HepG2 (cell line): ENCODE data around the gene PLET1. TPM values are rescaled to one million over a fixed set of nuclear protein-coding genes. Genes with fewer than 3 reads are reported as not detected.

Experiments
- ATAC-seq: fragments of 200-7000 bp; cut with Tn5 transposase; 3 replicates; pipeline ENCODE4 v1.9.1; 2020; ENCODE audit warnings: mild to moderate bottlenecking, moderate library complexity
- BruUV-seq: library from RNA; stranded (reverse); fragments of 400-500 nt; replicated peaks from 2 replicates; lab custom pipeline; 2021; lab: Mats Ljungman, UMichigan
- CTCF ChIA-PET: fragments of 300-600 bp; formaldehyde crosslinking; extraction: SDS; loops from one replicate; lab custom pipeline; 2021; ENCODE audit warnings: low total read pairs, inconsistent platforms, low intra/inter-chr PET ratio; lab: Yijun Ruan, JAX
- POLR2A ChIA-PET: fragments of 350-600 bp; sonication (Branson Sonifier 250); formaldehyde crosslinking; loops from one replicate; lab custom pipeline; 2020; ENCODE audit warnings: antibody characterized with exemption, inconsistent platforms; lab: Yijun Ruan, JAX
- DNase-seq: peaks from one replicate; pipeline ENCODE4 v3.0.0-alpha.2; 2015; ENCODE audit warnings: low spot score
- FAIRE-seq: peaks from 3 replicates; lab custom pipeline; 2011; peaks lifted over from hg19 to GRCh38; lab: Jason Lieb, UNC
- H2AFZ ChIP-seq: one replicate; pipeline ENCODE4 v1.6.1; 2011; ENCODE audit warnings: low read length, inconsistent platforms
- H3K27ac ChIP-seq: fragments of 300-600 bp; 3 replicates; pipeline ENCODE4 v1.8.0; 2011; ENCODE audit warnings: mixed run types, mild to moderate bottlenecking, mixed read lengths, low read length, inconsistent platforms; ENCODE audit not compliant: insufficient read depth; ENCODE audit errors: extremely low read length
- H3K27me3 ChIP-seq, 2 experiments: fragments of 200-600 bp in 1 of 2; 2 replicates in 1 of 2; 3 replicates in 1 of 2; pipeline versions ENCODE4 v1.6.0 to v1.8.0; 2011; ENCODE audit warnings: low read length in 2 of 2, mild to moderate bottlenecking in 2 of 2, moderate library complexity in 2 of 2, inconsistent platforms in 1 of 2; ENCODE audit not compliant: insufficient read depth in 2 of 2, control insufficient read depth in 1 of 2
- H3K36me3 ChIP-seq, 2 experiments: fragments of 200-600 bp in 1 of 2; replicated peaks in 1 of 2; 2 replicates in 1 of 2; 3 replicates in 1 of 2; pipeline versions ENCODE4 v1.5.1 to v1.8.0; 2011; ENCODE audit warnings: low read length in 2 of 2, inconsistent platforms in 1 of 2; ENCODE audit not compliant: insufficient read depth in 2 of 2, control insufficient read depth in 1 of 2
- H3K4me1 ChIP-seq: 2 replicates; pipeline ENCODE4 v1.5.1; 2012; ENCODE audit warnings: low read length, inconsistent platforms; ENCODE audit not compliant: insufficient read depth
- H3K4me2 ChIP-seq: 2 replicates; pipeline ENCODE4 v1.6.0; 2011; ENCODE audit warnings: low read depth, low read length, inconsistent platforms
- H3K4me3 ChIP-seq, 3 experiments: fragments of 200-600 bp in 1 of 3; sonication (generic), shearing (Covaris generic) in 1 of 3; replicated peaks in 1 of 3; 2 replicates each; pipeline ENCODE4 v1.5.1; 2011 to 2016; ENCODE audit warnings: low read length in 3 of 3, inconsistent platforms in 2 of 3, low read depth in 2 of 3, mild to moderate bottlenecking in 2 of 3, control low read depth in 1 of 3, mixed read lengths in 1 of 3; ENCODE audit not compliant: insufficient read depth in 1 of 3
- H3K79me2 ChIP-seq: one replicate; pipeline ENCODE4 v1.6.1; 2011; ENCODE audit warnings: low read length, inconsistent platforms; ENCODE audit not compliant: insufficient read depth
- H3K9ac ChIP-seq: 2 replicates; pipeline ENCODE4 v1.6.0; 2011; ENCODE audit warnings: mild to moderate bottlenecking, low read depth, low read length, inconsistent platforms; ENCODE audit not compliant: insufficient read depth
- H3K9me3 ChIP-seq: 2 replicates; pipeline ENCODE4 v1.5.1; 2012; ENCODE audit warnings: mild to moderate bottlenecking, low read length
- H4K20me1 ChIP-seq: 2 replicates; pipeline ENCODE4 v1.6.0; 2011; ENCODE audit warnings: inconsistent platforms, mild to moderate bottlenecking, low read length, moderate library complexity; ENCODE audit not compliant: insufficient read depth
- FOSL2 ChIP-seq: sonication (generic); formaldehyde crosslinking; IDR thresholded peaks from 2 replicates; pipeline ENCODE4 v1.4.0; 2020; ENCODE audit warnings: missing genetic modification reagents
- HNRNPK ChIP-seq: fragments of 200-400 bp; formaldehyde crosslinking; IDR thresholded peaks from 2 replicates; pipeline ENCODE4 v1.6.1; 2018; ENCODE audit warnings: low read length, low read depth, moderate library complexity, mild to moderate bottlenecking; ENCODE audit not compliant: poor library complexity, severe bottlenecking
- HNRNPL ChIP-seq: fragments of 200-400 bp; formaldehyde crosslinking; IDR thresholded peaks from 2 replicates; pipeline ENCODE4 v1.6.1; 2017; ENCODE audit warnings: mild to moderate bottlenecking, low read depth, low read length
- IRX3 ChIP-seq: sonication (generic); formaldehyde crosslinking; IDR thresholded peaks from 2 replicates; pipeline ENCODE4 v1.8.1; 2023; ENCODE audit warnings: mild to moderate bottlenecking, low read depth, missing genetic modification reagents, borderline replicate concordance
- MTA1 ChIP-seq: sonication (generic); formaldehyde crosslinking; IDR thresholded peaks from 2 replicates; pipeline ENCODE4 v1.4.0; 2020; ENCODE audit warnings: missing genetic modification reagents, mild to moderate bottlenecking, borderline replicate concordance
- NFKB2 ChIP-seq: sonication (generic); formaldehyde crosslinking; IDR thresholded peaks from 2 replicates; pipeline ENCODE4 v1.4.0; 2020; ENCODE audit warnings: missing genetic modification reagents, borderline replicate concordance
- TP53 ChIP-seq: sonication (generic); formaldehyde crosslinking; conservative IDR thresholded peaks from 2 replicates; pipeline ENCODE4 v1.4.0; 2020; ENCODE audit warnings: missing genetic modification reagents
- ZNF101 ChIP-seq: sonication (generic); formaldehyde crosslinking; IDR thresholded peaks from 2 replicates; pipeline ENCODE4 v1.4.0; 2020; ENCODE audit warnings: mild to moderate bottlenecking, low read depth, missing genetic modification reagents, borderline replicate concordance
- ZNF713 ChIP-seq: sonication (generic); formaldehyde crosslinking; IDR thresholded peaks from 2 replicates; pipeline ENCODE4 v1.4.0; 2020; ENCODE audit warnings: mild to moderate bottlenecking, missing genetic modification reagents
- WGBS: methylation state at CpG from one replicate; pipeline ENCODE4 v1.1.6; 2017; ENCODE audit warnings: low lambda C conversion rate; 5-methylcytosine and 5-hydroxymethylcytosine counted together
- in situ Hi-C: cut with HindIII; loops from 2 replicates; pipeline ENCODE4 v1.10.0; 2017; ENCODE audit warnings: low pct_unique_long_range_greater_than_20kb; ENCODE audit not compliant: extremely low pct_ligation_motif_present
- intact Hi-C: fragments of 100-400 bp; cut with micrococcal nuclease; formaldehyde crosslinking; loops from one replicate; pipeline ENCODE4 v1.10.0; 2022; ENCODE audit not compliant: unreplicated experiment
- polyA plus RNA-seq, 8 experiments: library from polyadenylated mRNA; depleted of rRNA in 3 of 8; stranded (reverse) in 7 of 8; unstranded in 1 of 8; fragments of >200 nt; fragmentation: Illumina TruSeq in 4 of 8; extraction: Trizol in 4 of 8; gene quantifications; 2 replicates each; pipeline versions ENCODE4 v1.2.1 to v1.2.3, GENCODE V29; 2011 to 2016; ENCODE audit warnings: low read depth in 4 of 8, missing spikeins in 1 of 8, mixed read lengths in 1 of 8; ENCODE audit not compliant: insufficient read depth in 1 of 8
- total RNA-seq, 5 experiments: library from RNA; depleted of rRNA; stranded (reverse); fragments of >200 nt; fragmentation: Illumina TruSeq; extraction: Trizol; gene quantifications; 2 replicates each; pipeline ENCODE4 v1.2.3, GENCODE V29; 2016; ENCODE audit warnings: low read depth in 1 of 5
- TF ChIP-seq, protein P1 (sequence below): sonication (generic); formaldehyde crosslinking; IDR thresholded peaks from 2 replicates; pipeline ENCODE4 v1.4.0; 2020; ENCODE audit warnings: missing genetic modification reagents
- TF ChIP-seq, protein P2 (sequence below): sonication (generic); formaldehyde crosslinking; IDR thresholded peaks from 2 replicates; pipeline ENCODE4 v1.5.1; 2020; ENCODE audit warnings: mild to moderate bottlenecking, missing genetic modification reagents, moderate library complexity

Gene PLET1
- total and polyA plus RNA-seq, 2 of the 13 experiments (the other 11 are each of a cell fraction or from before 2014, with no cell fraction given): not detected

DNA sequence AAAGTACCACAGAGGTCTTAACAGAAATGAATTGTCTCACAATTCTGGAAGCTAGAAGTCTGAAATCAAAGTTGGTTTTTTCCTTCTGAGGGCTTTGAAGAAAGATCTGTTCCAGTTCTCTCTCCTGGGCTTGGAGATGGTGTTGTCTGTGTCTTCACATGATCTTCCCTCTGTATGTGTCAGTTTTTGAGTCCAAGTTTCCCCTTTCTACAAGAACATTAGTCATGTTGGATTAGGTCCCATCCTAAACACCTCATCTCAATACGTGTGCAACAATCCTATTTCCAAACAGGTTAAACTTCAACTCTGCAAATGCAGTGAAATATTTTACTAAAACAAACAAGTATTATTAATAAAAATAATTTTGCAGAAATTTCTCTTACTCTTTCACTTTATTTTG is 37.5 kb downstream of the PLET1 start:
- FAIRE-seq: no peak
- CTCF ChIA-PET: interaction anchor here (6.4 kb wide), 1 partner anchor 57 kb away, joined by 128 read pairs; no protein-coding TSS in a partner anchor
- Histone ChIP-seq H3K9me3 (no peaks in the 10 kb centered on the region), H3K79me2 (peaks cover 16% of the 10 kb centered on the region), H3K4me2 (no peak overlapping the region; the same call in 1 of the 2 replicates), H3K4me1 (peaks cover 58% of the 10 kb centered on the region), H2AFZ (peak overlapping the region; percentile 74)
- POLR2A ChIA-PET: no interaction called here
- in situ Hi-C loops: loop anchor here (5.0 to 10.0 kb wide), 2 partner anchors 59 to 232 kb away; no protein-coding TSS in a partner anchor
- TF ChIP-seq IRX3: no peak
- no peak for TF ChIP-seq HNRNPK
- TF ChIP-seq, all 625 proteins: peak for 0
- no peaks in the 10 kb centered on the region; a peak in 1 of 5 replicates for H3K27me3 ChIP-seq
- 5% methylated on average over 1 of the region's 1 CpG for WGBS
- no peak overlapping the region for H3K9ac ChIP-seq
- no peaks in the 10 kb centered on the region for H3K36me3 ChIP-seq
- BruUV-seq: no TSS peak
- H4K20me1 ChIP-seq: no peaks in the 10 kb centered on the region
- no peak overlapping the region for H3K27ac ChIP-seq
- intact Hi-C loops: loop anchor here (10.0 kb wide), 1 partner anchor 572 kb away; no protein-coding TSS in a partner anchor
- no peak overlapping the region for H3K4me3 ChIP-seq
- ATAC-seq (no peak), DNase-seq (no peak)

DNA sequence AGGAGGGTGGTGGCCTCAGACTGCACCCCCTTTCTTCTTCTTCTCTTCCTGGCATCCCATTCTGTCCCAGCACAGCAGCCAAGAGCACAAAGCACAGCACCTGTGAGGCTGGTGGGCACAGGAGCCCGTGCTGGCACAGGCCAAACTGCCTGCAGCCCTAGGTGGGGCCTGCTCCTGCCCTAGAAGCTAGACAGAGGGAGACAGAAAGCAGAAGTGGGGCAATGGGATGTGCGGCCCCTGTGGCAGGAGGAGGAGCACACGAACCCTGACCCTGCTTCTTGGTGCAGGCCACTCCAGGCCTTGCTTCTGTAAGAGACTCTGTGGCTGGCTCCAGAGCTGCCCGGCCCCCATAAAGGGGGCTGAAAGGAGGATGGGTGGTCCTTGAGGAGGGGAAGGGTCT is 38.4 kb downstream of the PLET1 start:
- 9% methylated on average over 4 of the region's 4 CpGs for WGBS
- H3K4me1 ChIP-seq: peaks cover 50% of the 10 kb centered on the region
- H3K79me2 ChIP-seq: peaks cover 8% of the 10 kb centered on the region
- TF ChIP-seq ZNF713 (CRISPR knock-in tag): no peak
- TF ChIP-seq, protein P1, sequence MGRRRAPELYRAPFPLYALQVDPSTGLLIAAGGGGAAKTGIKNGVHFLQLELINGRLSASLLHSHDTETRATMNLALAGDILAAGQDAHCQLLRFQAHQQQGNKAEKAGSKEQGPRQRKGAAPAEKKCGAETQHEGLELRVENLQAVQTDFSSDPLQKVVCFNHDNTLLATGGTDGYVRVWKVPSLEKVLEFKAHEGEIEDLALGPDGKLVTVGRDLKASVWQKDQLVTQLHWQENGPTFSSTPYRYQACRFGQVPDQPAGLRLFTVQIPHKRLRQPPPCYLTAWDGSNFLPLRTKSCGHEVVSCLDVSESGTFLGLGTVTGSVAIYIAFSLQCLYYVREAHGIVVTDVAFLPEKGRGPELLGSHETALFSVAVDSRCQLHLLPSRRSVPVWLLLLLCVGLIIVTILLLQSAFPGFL (CRISPR knock-in tag): no peak
- TF ChIP-seq, protein P2, sequence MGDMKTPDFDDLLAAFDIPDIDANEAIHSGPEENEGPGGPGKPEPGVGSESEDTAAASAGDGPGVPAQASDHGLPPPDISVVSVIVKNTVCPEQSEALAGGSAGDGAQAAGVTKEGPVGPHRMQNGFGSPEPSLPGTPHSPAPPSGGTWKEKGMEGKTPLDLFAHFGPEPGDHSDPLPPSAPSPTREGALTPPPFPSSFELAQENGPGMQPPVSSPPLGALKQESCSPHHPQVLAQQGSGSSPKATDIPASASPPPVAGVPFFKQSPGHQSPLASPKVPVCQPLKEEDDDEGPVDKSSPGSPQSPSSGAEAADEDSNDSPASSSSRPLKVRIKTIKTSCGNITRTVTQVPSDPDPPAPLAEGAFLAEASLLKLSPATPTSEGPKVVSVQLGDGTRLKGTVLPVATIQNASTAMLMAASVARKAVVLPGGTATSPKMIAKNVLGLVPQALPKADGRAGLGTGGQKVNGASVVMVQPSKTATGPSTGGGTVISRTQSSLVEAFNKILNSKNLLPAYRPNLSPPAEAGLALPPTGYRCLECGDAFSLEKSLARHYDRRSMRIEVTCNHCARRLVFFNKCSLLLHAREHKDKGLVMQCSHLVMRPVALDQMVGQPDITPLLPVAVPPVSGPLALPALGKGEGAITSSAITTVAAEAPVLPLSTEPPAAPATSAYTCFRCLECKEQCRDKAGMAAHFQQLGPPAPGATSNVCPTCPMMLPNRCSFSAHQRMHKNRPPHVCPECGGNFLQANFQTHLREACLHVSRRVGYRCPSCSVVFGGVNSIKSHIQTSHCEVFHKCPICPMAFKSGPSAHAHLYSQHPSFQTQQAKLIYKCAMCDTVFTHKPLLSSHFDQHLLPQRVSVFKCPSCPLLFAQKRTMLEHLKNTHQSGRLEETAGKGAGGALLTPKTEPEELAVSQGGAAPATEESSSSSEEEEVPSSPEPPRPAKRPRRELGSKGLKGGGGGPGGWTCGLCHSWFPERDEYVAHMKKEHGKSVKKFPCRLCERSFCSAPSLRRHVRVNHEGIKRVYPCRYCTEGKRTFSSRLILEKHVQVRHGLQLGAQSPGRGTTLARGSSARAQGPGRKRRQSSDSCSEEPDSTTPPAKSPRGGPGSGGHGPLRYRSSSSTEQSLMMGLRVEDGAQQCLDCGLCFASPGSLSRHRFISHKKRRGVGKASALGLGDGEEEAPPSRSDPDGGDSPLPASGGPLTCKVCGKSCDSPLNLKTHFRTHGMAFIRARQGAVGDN: peak; percentile 43
- no peak for TF ChIP-seq NFKB2
- TF ChIP-seq HNRNPL: no peak
- no peak for TF ChIP-seq MTA1 (CRISPR knock-in tag)
- TF ChIP-seq ZNF101 (CRISPR knock-in tag): peak; percentile 88; the same call in 1 of the 2 replicates
- no peak for TF ChIP-seq FOSL2
- TF ChIP-seq TP53 (CRISPR knock-in tag): no peak

More for the DNA sequence above, 38.4 kb downstream of the PLET1 start:
- H3K4me3 ChIP-seq: peak overlapping the region in 1 of 3 experiments; percentile 24; a peak in 1 of 6 replicates
- H3K4me2 ChIP-seq: peak overlapping the region; percentile 55
- ChIA-PET POLR2A (no interaction called here), CTCF (interaction anchor here (6.4 kb wide), 1 partner anchor 58 kb away, joined by 128 read pairs; no protein-coding TSS in a partner anchor)
- no peak overlapping the region for H2AFZ ChIP-seq
- no peak overlapping the region for H3K27ac ChIP-seq
- H3K36me3 ChIP-seq: no peaks in the 10 kb centered on the region
- H4K20me1 ChIP-seq: no peaks in the 10 kb centered on the region
- peak overlapping the region; percentile 10; the same call in 1 of the 2 replicates for H3K9ac ChIP-seq
- H3K9me3 ChIP-seq: no peaks in the 10 kb centered on the region
- BruUV-seq: no TSS peak
- intact Hi-C loops (loop anchor here (10.0 kb wide), 1 partner anchor 572 kb away; no protein-coding TSS in a partner anchor), in situ Hi-C loops (loop anchor here (5.0 to 10.0 kb wide), 2 partner anchors 60 to 232 kb away; no protein-coding TSS in a partner anchor)
- ATAC-seq (no peak), DNase-seq (no peak), FAIRE-seq (no peak)
- H3K27me3 ChIP-seq: no peaks in the 10 kb centered on the region; a peak in 1 of 5 replicates
